C4-2B (cell line): ENCODE measurements around the gene SPIB.

Source experiments
- ZFX ChIP-seq: fragments of 450-650 bp; IDR thresholded peaks from 2 replicates; pipeline ENCODE4 v1.6.1; 2017
- TF ChIP-seq, protein P1 (sequence below): fragments of 450-650 bp; conservative IDR thresholded peaks from 2 replicates; pipeline ENCODE4 v1.5.1; 2017; ENCODE audit warnings: mild to moderate bottlenecking

DNA sequence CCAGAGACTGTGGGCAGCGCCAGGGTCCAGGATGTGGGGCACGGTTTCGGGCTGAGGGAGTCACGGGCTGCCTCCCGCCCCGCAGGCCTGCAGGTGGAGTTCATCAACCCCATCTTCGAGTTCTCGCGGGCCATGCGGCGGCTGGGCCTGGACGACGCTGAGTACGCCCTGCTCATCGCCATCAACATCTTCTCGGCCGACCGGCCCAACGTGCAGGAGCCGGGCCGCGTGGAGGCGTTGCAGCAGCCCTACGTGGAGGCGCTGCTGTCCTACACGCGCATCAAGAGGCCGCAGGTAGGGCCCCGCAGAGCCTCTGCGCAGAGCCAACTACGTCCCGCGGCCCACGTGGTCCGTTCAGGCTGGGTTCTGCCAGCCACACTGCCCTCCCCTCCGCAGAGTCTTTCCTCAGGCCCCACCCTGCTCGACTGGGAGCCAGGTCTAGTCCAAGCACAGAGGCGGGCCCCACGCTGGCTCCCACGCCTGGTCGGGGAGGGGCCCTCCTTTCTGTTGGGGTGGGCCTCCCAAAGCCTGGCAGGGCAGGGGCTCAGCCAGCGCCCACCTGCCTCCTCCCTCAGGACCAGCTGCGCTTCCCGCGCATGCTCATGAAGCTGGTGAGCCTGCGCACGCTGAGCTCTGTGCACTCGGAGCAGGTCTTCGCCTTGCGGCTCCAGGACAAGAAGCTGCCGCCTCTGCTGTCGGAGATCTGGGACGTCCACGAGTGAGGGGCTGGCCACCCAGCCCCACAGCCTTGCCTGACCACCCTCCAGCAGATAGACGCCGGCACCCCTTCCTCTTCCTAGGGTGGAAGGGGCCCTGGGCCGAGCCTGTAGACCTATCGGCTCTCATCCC is 36.6 kb upstream of the SPIB start:
- TF ChIP-seq, protein P1, sequence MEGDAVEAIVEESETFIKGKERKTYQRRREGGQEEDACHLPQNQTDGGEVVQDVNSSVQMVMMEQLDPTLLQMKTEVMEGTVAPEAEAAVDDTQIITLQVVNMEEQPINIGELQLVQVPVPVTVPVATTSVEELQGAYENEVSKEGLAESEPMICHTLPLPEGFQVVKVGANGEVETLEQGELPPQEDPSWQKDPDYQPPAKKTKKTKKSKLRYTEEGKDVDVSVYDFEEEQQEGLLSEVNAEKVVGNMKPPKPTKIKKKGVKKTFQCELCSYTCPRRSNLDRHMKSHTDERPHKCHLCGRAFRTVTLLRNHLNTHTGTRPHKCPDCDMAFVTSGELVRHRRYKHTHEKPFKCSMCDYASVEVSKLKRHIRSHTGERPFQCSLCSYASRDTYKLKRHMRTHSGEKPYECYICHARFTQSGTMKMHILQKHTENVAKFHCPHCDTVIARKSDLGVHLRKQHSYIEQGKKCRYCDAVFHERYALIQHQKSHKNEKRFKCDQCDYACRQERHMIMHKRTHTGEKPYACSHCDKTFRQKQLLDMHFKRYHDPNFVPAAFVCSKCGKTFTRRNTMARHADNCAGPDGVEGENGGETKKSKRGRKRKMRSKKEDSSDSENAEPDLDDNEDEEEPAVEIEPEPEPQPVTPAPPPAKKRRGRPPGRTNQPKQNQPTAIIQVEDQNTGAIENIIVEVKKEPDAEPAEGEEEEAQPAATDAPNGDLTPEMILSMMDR = no peak
- no peak for TF ChIP-seq ZFX
